Measurements from ENCODE around the gene PLEKHA4.
A peak's percentile ranks its signal among the peaks of the same experiment; 100 is the strongest.

DNA sequence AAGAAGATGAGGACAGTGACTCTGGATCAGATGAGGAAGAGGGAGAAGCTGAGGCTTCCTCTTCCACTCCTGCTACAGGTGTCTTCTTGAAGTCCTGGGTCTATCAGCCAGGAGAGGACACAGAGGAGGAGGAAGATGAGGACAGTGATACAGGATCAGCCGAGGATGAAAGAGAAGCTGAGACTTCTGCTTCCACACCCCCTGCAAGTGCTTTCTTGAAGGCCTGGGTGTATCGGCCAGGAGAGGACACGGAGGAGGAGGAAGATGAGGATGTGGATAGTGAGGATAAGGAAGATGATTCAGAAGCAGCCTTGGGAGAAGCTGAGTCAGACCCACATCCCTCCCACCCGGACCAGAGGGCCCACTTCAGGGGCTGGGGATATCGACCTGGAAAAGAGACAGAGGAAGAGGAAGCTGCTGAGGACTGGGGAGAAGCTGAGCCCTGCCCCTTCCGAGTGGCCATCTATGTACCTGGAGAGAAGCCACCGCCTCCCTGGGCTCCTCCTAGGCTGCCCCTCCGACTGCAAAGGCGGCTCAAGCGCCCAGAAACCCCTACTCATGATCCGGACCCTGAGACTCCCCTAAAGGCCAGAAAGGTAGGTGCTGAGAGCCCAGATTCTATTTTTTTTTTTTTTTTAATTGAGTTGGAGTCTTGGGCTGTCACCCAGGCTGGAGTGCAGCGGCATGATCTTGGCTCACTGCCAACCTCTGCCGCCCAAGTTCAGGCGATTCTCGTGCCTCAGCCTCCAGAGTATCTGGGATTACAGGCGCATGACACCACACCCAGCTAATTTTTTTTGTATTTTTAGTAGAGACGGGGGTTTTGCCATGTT, 6.1 kb upstream of the PLEKHA4 start:
- no peak for TF ChIP-seq EP300 (IDR thresholded peaks at IDR 0.05)
- TF ChIP-seq, protein P1, sequence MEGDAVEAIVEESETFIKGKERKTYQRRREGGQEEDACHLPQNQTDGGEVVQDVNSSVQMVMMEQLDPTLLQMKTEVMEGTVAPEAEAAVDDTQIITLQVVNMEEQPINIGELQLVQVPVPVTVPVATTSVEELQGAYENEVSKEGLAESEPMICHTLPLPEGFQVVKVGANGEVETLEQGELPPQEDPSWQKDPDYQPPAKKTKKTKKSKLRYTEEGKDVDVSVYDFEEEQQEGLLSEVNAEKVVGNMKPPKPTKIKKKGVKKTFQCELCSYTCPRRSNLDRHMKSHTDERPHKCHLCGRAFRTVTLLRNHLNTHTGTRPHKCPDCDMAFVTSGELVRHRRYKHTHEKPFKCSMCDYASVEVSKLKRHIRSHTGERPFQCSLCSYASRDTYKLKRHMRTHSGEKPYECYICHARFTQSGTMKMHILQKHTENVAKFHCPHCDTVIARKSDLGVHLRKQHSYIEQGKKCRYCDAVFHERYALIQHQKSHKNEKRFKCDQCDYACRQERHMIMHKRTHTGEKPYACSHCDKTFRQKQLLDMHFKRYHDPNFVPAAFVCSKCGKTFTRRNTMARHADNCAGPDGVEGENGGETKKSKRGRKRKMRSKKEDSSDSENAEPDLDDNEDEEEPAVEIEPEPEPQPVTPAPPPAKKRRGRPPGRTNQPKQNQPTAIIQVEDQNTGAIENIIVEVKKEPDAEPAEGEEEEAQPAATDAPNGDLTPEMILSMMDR (IDR thresholded peaks at IDR 0.05) = no peak
- TF ChIP-seq POLR2AphosphoS5 (IDR thresholded peaks at IDR 0.05) = peak; percentile 3

Data from gastroesophageal sphincter (tissue), 3 donors.